Astrocyte (in vitro differentiated cells and primary cell): ENCODE results near the gene PHF10. TPM values are rescaled to one million over a fixed set of nuclear protein-coding genes. Genes with fewer than 3 reads are reported as not detected.

Source experiments
- DNase-seq: peaks from one replicate; pipeline ENCODE4 v3.0.0-alpha.2; 2010; ENCODE audit warnings: low read depth
- FAIRE-seq: peaks from 2 replicates; lab custom pipeline; 2011; peaks lifted over from hg19 to GRCh38; lab: Jason Lieb, UNC
- H2AFZ ChIP-seq: 2 replicates; pipeline ENCODE4 v1.6.0; 2012; ENCODE audit warnings: low read depth, low read length, inconsistent platforms
- H3K27ac ChIP-seq: 2 replicates; pipeline ENCODE4 v1.5.1; 2011; ENCODE audit warnings: low read depth, low read length, inconsistent platforms
- H3K27me3 ChIP-seq: 2 replicates; pipeline ENCODE4 v1.6.0; 2011; ENCODE audit warnings: low read length, inconsistent platforms; ENCODE audit not compliant: insufficient read depth
- H3K36me3 ChIP-seq: 2 replicates; pipeline ENCODE4 v1.5.1; 2011; ENCODE audit warnings: low read length, inconsistent platforms; ENCODE audit not compliant: insufficient read depth
- H3K4me1 ChIP-seq: 2 replicates; pipeline ENCODE4 v1.5.1; 2011; ENCODE audit warnings: low read length, inconsistent platforms; ENCODE audit not compliant: insufficient read depth
- H3K4me2 ChIP-seq: 2 replicates; pipeline ENCODE4 v1.6.0; 2012; ENCODE audit warnings: low read length, inconsistent platforms
- H3K4me3 ChIP-seq: 2 replicates; pipeline ENCODE4 v1.5.1; 2011; ENCODE audit warnings: low read depth, mild to moderate bottlenecking, low read length, inconsistent platforms; ENCODE audit not compliant: insufficient read depth
- H3K79me2 ChIP-seq: 2 replicates; pipeline ENCODE4 v1.6.0; 2012; ENCODE audit warnings: mild to moderate bottlenecking, low read length, inconsistent platforms; ENCODE audit not compliant: insufficient read depth
- H3K9ac ChIP-seq: 2 replicates; pipeline ENCODE4 v1.6.0; 2012; ENCODE audit warnings: mild to moderate bottlenecking, low read length, inconsistent platforms
- H3K9me3 ChIP-seq: 2 replicates; pipeline ENCODE4 v1.5.1; 2012; ENCODE audit warnings: low read depth, mild to moderate bottlenecking, low read length, inconsistent platforms; ENCODE audit not compliant: insufficient read depth
- H4K20me1 ChIP-seq: 2 replicates; pipeline ENCODE4 v1.6.0; 2012; ENCODE audit warnings: low read length, inconsistent platforms; ENCODE audit not compliant: insufficient read depth
- H3K27ac Mint-ChIP-seq: one replicate; pipeline ENCODE4 v1.8.0; 2021; ENCODE audit warnings: mild to moderate bottlenecking, mixed read lengths; ENCODE audit not compliant: unreplicated experiment
- H3K27me3 Mint-ChIP-seq: one replicate; pipeline ENCODE4 v1.8.0; 2021; ENCODE audit warnings: low read depth, mixed read lengths; ENCODE audit not compliant: unreplicated experiment
- H3K36me3 Mint-ChIP-seq: one replicate; pipeline ENCODE4 v1.8.0; 2021; ENCODE audit warnings: low read depth, mixed read lengths; ENCODE audit not compliant: unreplicated experiment
- H3K4me1 Mint-ChIP-seq: one replicate; pipeline ENCODE4 v1.8.0; 2021; ENCODE audit warnings: low read depth, mixed read lengths; ENCODE audit not compliant: unreplicated experiment
- H3K4me3 Mint-ChIP-seq: one replicate; pipeline ENCODE4 v1.8.0; 2021; ENCODE audit warnings: mild to moderate bottlenecking, moderate library complexity, mixed read lengths; ENCODE audit not compliant: unreplicated experiment
- H3K9me3 Mint-ChIP-seq: one replicate; pipeline ENCODE4 v1.8.0; 2021; ENCODE audit warnings: mild to moderate bottlenecking, mixed read lengths; ENCODE audit not compliant: unreplicated experiment
- CTCF ChIP-seq: IDR thresholded peaks from 2 replicates; pipeline ENCODE4 v1.5.1; 2011; ENCODE audit warnings: low read depth, mild to moderate bottlenecking, inconsistent platforms, low read length, moderate library complexity; ENCODE audit not compliant: insufficient read depth
- EZH2 ChIP-seq: IDR thresholded peaks from 2 replicates; pipeline ENCODE4 v1.6.1; 2012; ENCODE audit warnings: mild to moderate bottlenecking, low read length, inconsistent platforms; ENCODE audit not compliant: insufficient read depth
- total RNA-seq: library from RNA; stranded (reverse); gene quantifications from 2 replicates; pipeline ENCODE4 v1.2.1, GENCODE V29; 2021

Gene PHF10
- total RNA-seq, 1 donor from 2014 or later, result 30.9 TPM

- H3K36me3 ChIP-seq, result no peaks in the 10 kb centered on the region
- peaks cover 6% of the 10 kb centered on the region for H3K4me1 Mint-ChIP-seq
- no peak overlapping the region for H3K4me2 ChIP-seq
- H3K36me3 Mint-ChIP-seq, result no peaks in the 10 kb centered on the region
- no peak overlapping the region for H3K27ac ChIP-seq
- no peaks in the 10 kb centered on the region for H3K79me2 ChIP-seq
- TF ChIP-seq EZH2 (no peak), CTCF (no peak)
- H3K4me1 ChIP-seq, result peaks cover 5% of the 10 kb centered on the region
- peaks cover 2% of the 10 kb centered on the region for H3K9me3 Mint-ChIP-seq
- DNase-seq (no peak), FAIRE-seq (no peak)
- H4K20me1 ChIP-seq, result no peaks in the 10 kb centered on the region
- H3K4me3 Mint-ChIP-seq, result no peak overlapping the region
- H3K27me3 ChIP-seq, result no peaks in the 10 kb centered on the region
- no peak overlapping the region for H3K27ac Mint-ChIP-seq
- H2AFZ ChIP-seq, result no peak overlapping the region
- no peaks in the 10 kb centered on the region for H3K9me3 ChIP-seq
- peaks cover 5% of the 10 kb centered on the region for H3K27me3 Mint-ChIP-seq
- no peak overlapping the region for H3K4me3 ChIP-seq
- H3K9ac ChIP-seq, result no peak overlapping the region
These were observed 5.7 kb upstream of the PHF10 start for GRCh38 chr6:169729961-169730360.

- Mint-ChIP-seq H3K4me3 (no peak overlapping the region), H3K4me1 (peaks cover 6% of the 10 kb centered on the region), H3K27ac (no peak overlapping the region), H3K27me3 (peaks cover 5% of the 10 kb centered on the region), H3K9me3 (no peaks in the 10 kb centered on the region), H3K36me3 (no peaks in the 10 kb centered on the region)
- Histone ChIP-seq H3K9ac (no peak overlapping the region), H4K20me1 (peaks cover 11% of the 10 kb centered on the region), H3K4me2 (no peak overlapping the region), H3K36me3 (no peaks in the 10 kb centered on the region), H3K27ac (no peak overlapping the region), H3K79me2 (peaks cover 3% of the 10 kb centered on the region), H3K9me3 (no peaks in the 10 kb centered on the region), H3K4me1 (peaks cover 22% of the 10 kb centered on the region), H3K4me3 (no peak overlapping the region), H2AFZ (no peak overlapping the region), H3K27me3 (no peaks in the 10 kb centered on the region)
- TF ChIP-seq EZH2 (no peak), CTCF (no peak)
- DNase-seq, result no peak
- FAIRE-seq, result no peak
These were observed 2.7 kb upstream of the PHF10 start for GRCh38 chr6:169726963-169727362.

GRCh38 chr6:169726049-169726400 is 1.7 kb upstream of the PHF10 start:
- peaks cover 12% of the 10 kb centered on the region for H3K79me2 ChIP-seq
- Mint-ChIP-seq H3K4me3 (peak overlapping the region; percentile 90), H3K36me3 (no peaks in the 10 kb centered on the region), H3K9me3 (no peaks in the 10 kb centered on the region), H3K4me1 (peaks cover 6% of the 10 kb centered on the region), H3K27me3 (peaks cover 5% of the 10 kb centered on the region), H3K27ac (no peak overlapping the region)
- H3K9me3 ChIP-seq, result no peaks in the 10 kb centered on the region
- no peak for TF ChIP-seq CTCF
- no peak for TF ChIP-seq EZH2
- no peak overlapping the region for H2AFZ ChIP-seq
- H3K36me3 ChIP-seq, result no peaks in the 10 kb centered on the region
- FAIRE-seq (no peak), DNase-seq (no peak)
- no peaks in the 10 kb centered on the region for H3K27me3 ChIP-seq
- H3K4me2 ChIP-seq, result no peak overlapping the region
- no peak overlapping the region for H3K27ac ChIP-seq
- H3K4me3 ChIP-seq, result no peak overlapping the region
- H3K4me1 ChIP-seq, result peaks cover 26% of the 10 kb centered on the region
- H4K20me1 ChIP-seq, result peaks cover 18% of the 10 kb centered on the region
- H3K9ac ChIP-seq, result no peak overlapping the region
